K562 (cell line): ENCODE measurements around the gene MYO1F. TPM values are rescaled to one million over a fixed set of nuclear protein-coding genes. Genes with fewer than 3 reads are reported as not detected.

Experiments
- ATAC-seq: fragments of 200-7000 bp; cut with Tn5 transposase; 3 replicates; pipeline ENCODE4 v1.9.1; 2020; ENCODE audit warnings: moderate library complexity
- BruUV-seq: library from RNA; stranded (reverse); fragments of 400-500 nt; replicated peaks from 2 replicates; lab custom pipeline; 2021; lab: Mats Ljungman, UMichigan
- CTCF ChIA-PET: fragments of 300-600 bp; formaldehyde crosslinking; extraction: SDS; loops from one replicate; lab custom pipeline; 2021; ENCODE audit warnings: low intra/inter-chr PET ratio; lab: Yijun Ruan, JAX
- POLR2A ChIA-PET: fragments of 300-600, 350-650 bp; sonication (Branson Sonifier 250); formaldehyde crosslinking; extraction: SDS; loops from one replicate; lab custom pipeline; 2021; ENCODE audit warnings: antibody characterized with exemption, inconsistent platforms; lab: Yijun Ruan, JAX
- DNase-seq, 4 experiments: peaks; one replicate each; pipeline versions ENCODE4 v3.0.0 to v3.0.0-alpha.2; 2011 to 2018; ENCODE audit warnings: low spot score in 3 of 4, mixed read lengths in 3 of 4; ENCODE audit errors: extremely low read depth in 1 of 4
- FAIRE-seq: peaks from 2 replicates; lab custom pipeline; 2011; peaks lifted over from hg19 to GRCh38; lab: Jason Lieb, UNC
- H2AFZ ChIP-seq: 2 replicates; pipeline ENCODE4 v1.6.0; 2011; ENCODE audit warnings: low read depth, low read length, control low read depth, inconsistent platforms
- H3K27ac ChIP-seq: fragments of 200-600 bp; 3 replicates; pipeline ENCODE4 v1.8.0; 2011; ENCODE audit warnings: low read depth, mild to moderate bottlenecking, control low read depth, inconsistent platforms, low read length, moderate library complexity, mixed read lengths; ENCODE audit errors: extremely low read depth
- H3K27me3 ChIP-seq, 2 experiments: fragments of 300-600 bp in 1 of 2; 2 replicates in 1 of 2; 3 replicates in 1 of 2; pipeline versions ENCODE4 v1.6.0 to v1.8.0; 2011; ENCODE audit warnings: inconsistent platforms in 2 of 2, low read length in 2 of 2, mild to moderate bottlenecking in 1 of 2, mixed read lengths in 1 of 2, moderate library complexity in 1 of 2; ENCODE audit not compliant: control insufficient read depth in 2 of 2, insufficient read depth in 2 of 2
- H3K36me3 ChIP-seq: fragments of 300-600 bp; 3 replicates; pipeline ENCODE4 v1.8.0; 2011; ENCODE audit warnings: mild to moderate bottlenecking, low read length, inconsistent platforms; ENCODE audit not compliant: control insufficient read depth, insufficient read depth
- H3K4me1 ChIP-seq, 2 experiments: fragments of 200-600 bp in 1 of 2; replicated peaks in 1 of 2; 2 replicates in 1 of 2; 3 replicates in 1 of 2; pipeline versions ENCODE4 v1.5.1 to v1.8.0; 2011; ENCODE audit warnings: inconsistent platforms in 2 of 2, low read length in 2 of 2, mild to moderate bottlenecking in 1 of 2, mixed read lengths in 1 of 2, moderate library complexity in 1 of 2; ENCODE audit not compliant: control insufficient read depth in 2 of 2, insufficient read depth in 2 of 2
- H3K4me2 ChIP-seq: 2 replicates; pipeline ENCODE4 v1.6.1; 2011; ENCODE audit warnings: low read length, control low read depth, inconsistent platforms, mixed read lengths; ENCODE audit not compliant: insufficient read depth
- H3K4me3 ChIP-seq: fragments of 200-600 bp; sonication (generic), shearing (Covaris generic); 2 replicates; pipeline ENCODE4 v1.5.1; 2016; ENCODE audit warnings: control low read depth, inconsistent platforms
- H3K79me2 ChIP-seq: fragments of 200-600 bp; 3 replicates; pipeline ENCODE4 v1.8.0; 2011; ENCODE audit warnings: low read length, inconsistent platforms; ENCODE audit not compliant: control insufficient read depth, insufficient read depth
- H3K9ac ChIP-seq, 2 experiments: 2 replicates each; pipeline versions ENCODE4 v1.6.0 to v1.6.1; 2011; ENCODE audit warnings: low read depth in 2 of 2, low read length in 2 of 2, control low read depth in 1 of 2, inconsistent platforms in 1 of 2, mild to moderate bottlenecking in 1 of 2, mixed read lengths in 1 of 2; ENCODE audit not compliant: insufficient read depth in 1 of 2
- H3K9me1 ChIP-seq: one replicate; pipeline ENCODE4 v1.6.0; 2011; ENCODE audit warnings: inconsistent platforms, mild to moderate bottlenecking, low read length, moderate library complexity; ENCODE audit not compliant: control insufficient read depth, insufficient read depth
- H3K9me3 ChIP-seq: replicated peaks from 2 replicates; pipeline ENCODE4 v1.5.1; 2011; ENCODE audit warnings: low read depth, low read length, inconsistent platforms; ENCODE audit not compliant: control insufficient read depth, insufficient read depth
- H4K20me1 ChIP-seq: replicated peaks from 2 replicates; pipeline ENCODE4 v1.6.1; 2011; ENCODE audit warnings: low read length, inconsistent platforms, mixed read lengths; ENCODE audit not compliant: control insufficient read depth, insufficient read depth
- LARP7 ChIP-seq: fragments of 450-650 bp; IDR thresholded peaks from 2 replicates; pipeline ENCODE4 v1.6.1; 2016
- MCM7 ChIP-seq, 2 experiments: fragments of 450-650 bp; IDR thresholded peaks; 2 replicates each; pipeline ENCODE4 v1.6.1; 2016 to 2018
- POLR2H ChIP-seq: IDR thresholded peaks from 2 replicates; pipeline ENCODE4 v1.6.1; 2016; ENCODE audit warnings: missing genetic modification characterization, low read depth, mild to moderate bottlenecking, control low read depth, missing compliant biosample characterization, moderate library complexity
- RBM34 ChIP-seq: fragments of 200-400 bp; formaldehyde crosslinking; IDR thresholded peaks from 2 replicates; pipeline ENCODE4 v1.6.1; 2018; ENCODE audit warnings: low read length, borderline replicate concordance; ENCODE audit not compliant: insufficient read depth
- SMAD1 ChIP-seq: fragments of 150-350 bp; IDR thresholded peaks from 2 replicates; pipeline ENCODE4 v1.6.1; 2014; ENCODE audit warnings: low read length, low read depth; ENCODE audit not compliant: partially characterized antibody
- SMARCE1 ChIP-seq: fragments of 450-650 bp; IDR thresholded peaks from 2 replicates; pipeline ENCODE4 v1.7.1; 2016; ENCODE audit warnings: mild to moderate bottlenecking
- SRF ChIP-seq, 2 experiments: fragments of 250-450, 450-650 bp in 1 of 2; sonication (Bioruptor Pico) in 1 of 2; sonication (generic) in 1 of 2; formaldehyde crosslinking; IDR thresholded peaks; 2 replicates each; pipeline versions ENCODE4 v1.5.0 to v1.5.1; 2020 to 2022; ENCODE audit warnings: mild to moderate bottlenecking in 1 of 2, missing genetic modification reagents in 1 of 2
- TEAD4 ChIP-seq, 2 experiments: sonication (generic) in 1 of 2; formaldehyde crosslinking in 1 of 2; IDR thresholded peaks; 2 replicates each; pipeline versions ENCODE4 v1.6.1 to v1.8.0; 2012 to 2022; ENCODE audit warnings: borderline replicate concordance in 1 of 2, inconsistent platforms in 1 of 2, low read length in 1 of 2, mild to moderate bottlenecking in 1 of 2, missing genetic modification reagents in 1 of 2
- ZNF445 ChIP-seq: fragments of 250-450 bp; sonication (Bioruptor Pico); IDR thresholded peaks from 2 replicates; pipeline ENCODE4 v1.4.0; 2020; ENCODE audit warnings: low read depth, mild to moderate bottlenecking, moderate library complexity
- WGBS: fragments of 100-300 bp; shearing (Covaris generic); methylation state at CpG from one replicate; pipeline ENCODE4 v1.1.6; 2016; ENCODE audit warnings: low coverage, mixed read lengths; ENCODE audit not compliant: insufficient coverage; ENCODE audit errors: missing lambda C conversion rate; 5-methylcytosine and 5-hydroxymethylcytosine counted together
- in situ Hi-C: fragments of 300-500 bp; cut with MboI; formaldehyde crosslinking; loops from 4 replicates; pipeline ENCODE4 v1.15.0; 2018; ENCODE audit warnings: inconsistent platforms, mixed read lengths
- intact Hi-C: fragments of 100-400 bp; cut with micrococcal nuclease; formaldehyde crosslinking; loops from 2 replicates; pipeline ENCODE4 v1.14.2; 2022
- polyA plus RNA-seq, 8 experiments: library from polyadenylated mRNA; depleted of rRNA in 4 of 8; stranded (reverse) in 5 of 8; unstranded in 3 of 8; fragments of >200 nt; fragmentation: Nextera tagmentation in 2 of 8; fragmentation: Illumina TruSeq in 1 of 8; extraction: Ambion mirVana in 2 of 8; extraction: Trizol in 1 of 8; gene quantifications; 2 replicates each; pipeline versions ENCODE4 v1.2.1 to v1.2.3, GENCODE V29; 2011 to 2014; ENCODE audit warnings: inconsistent platforms in 1 of 8, missing spikeins in 1 of 8
- total RNA-seq, 7 experiments: library from RNA; depleted of rRNA in 6 of 7; stranded (reverse); fragments of >200 nt in 6 of 7; fragmentation: Illumina TruSeq in 2 of 7; extraction: Trizol in 2 of 7; gene quantifications; 2 replicates each; pipeline versions ENCODE4 v1.2.1 to v1.2.3, GENCODE V29; 2011 to 2021; ENCODE audit warnings: low replicate concordance in 1 of 7

MYO1F gene
- total and polyA plus RNA-seq, 9 of the 15 experiments (the other 6 are each of a cell fraction or from before 2014, with no cell fraction given): 0.78 to 9.4 (median 4.3) TPM

DNA sequence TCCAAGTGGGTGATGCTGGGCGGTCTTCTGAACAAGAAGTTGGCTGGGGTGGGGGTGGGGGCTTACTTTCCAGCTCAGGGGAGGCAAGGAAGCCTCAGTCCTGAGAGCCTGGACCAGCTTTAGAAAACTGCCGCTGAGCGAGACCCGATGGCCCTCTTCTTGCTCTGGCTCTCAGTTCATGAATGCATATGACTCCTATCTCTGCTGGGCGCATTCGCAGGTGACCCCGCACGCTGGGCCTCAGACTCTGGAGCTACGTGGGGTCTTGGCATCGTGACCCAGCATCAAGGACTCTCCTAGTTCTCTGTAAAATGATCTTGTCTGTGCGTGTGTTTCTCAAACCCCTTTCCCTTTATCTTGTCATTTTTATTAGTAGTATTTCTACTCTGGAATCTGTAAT is 94.5 kb downstream of the MYO1F start:
- H3K9me1 ChIP-seq: no peaks in the 10 kb centered on the region
- peaks cover 12% of the 10 kb centered on the region for H4K20me1 ChIP-seq
- 91% methylated on average over 11 of the region's 11 CpGs for WGBS
- intact Hi-C loops (no loop called here), in situ Hi-C loops (no loop called here)
- H3K4me2 ChIP-seq: no peak overlapping the region
- no peak overlapping the region for H3K27ac ChIP-seq
- no peak for TF ChIP-seq POLR2H (tag)
- no peak for TF ChIP-seq LARP7
- TF ChIP-seq SMARCE1: no peak
- TF ChIP-seq RBM34: no peak
- no peak for TF ChIP-seq SRF (CRISPR knock-in tag; IDR thresholded peaks at IDR 0.05)
- H2AFZ ChIP-seq: no peak overlapping the region
- H3K9me3 ChIP-seq: no peaks in the 10 kb centered on the region
- no peaks in the 10 kb centered on the region for H3K27me3 ChIP-seq
- FAIRE-seq (no peak), DNase-seq (no peak), ATAC-seq (no peak)
- no TSS peak for BruUV-seq
- H3K36me3 ChIP-seq: peaks cover 91% of the 10 kb centered on the region
- H3K79me2 ChIP-seq: peaks cover 40% of the 10 kb centered on the region
- POLR2A ChIA-PET: interaction anchor here (0.6 to 1.6 kb wide), 11 partner anchors 8 to 38 kb away, joined by 3 to 5 read pairs (median 3); partner anchors contain the start of gene HNRNPM
- 0 out of 4 replicates have a peak overlapping the region, but pooled peaks of 1 of the 2 experiments have one; percentile 36 for H3K9ac ChIP-seq
- H3K4me3 ChIP-seq: no peak overlapping the region
- peaks cover 0 to 12% of the 10 kb centered on the region in 2 experiments; a peak in 1 of 5 replicates for H3K4me1 ChIP-seq
- CTCF ChIA-PET: no interaction called here

DNA sequence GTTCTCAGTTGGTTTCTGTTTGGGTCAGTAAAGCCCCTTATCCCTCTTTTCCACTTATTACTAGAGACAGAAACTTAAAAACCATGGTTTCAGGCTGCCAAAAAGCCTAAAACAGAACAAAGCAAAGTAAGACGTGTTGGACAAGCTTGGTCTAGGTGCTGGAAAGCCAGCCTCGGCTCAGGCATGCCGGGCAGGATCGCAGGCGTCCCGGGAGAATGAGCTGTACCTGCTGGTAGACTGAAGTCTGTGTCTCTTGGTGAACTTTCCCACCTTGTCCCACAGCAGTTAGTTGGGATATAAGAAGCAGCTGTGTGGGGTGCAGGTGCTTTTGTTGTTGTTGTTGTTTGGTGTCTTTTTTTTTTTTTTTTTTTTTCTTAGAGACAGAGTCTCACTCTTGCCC is 95.6 kb downstream of the MYO1F start:
- H3K36me3 ChIP-seq: peaks cover 90% of the 10 kb centered on the region
- no peak overlapping the region; a peak in 1 of 4 replicates for H3K9ac ChIP-seq
- WGBS: 90% methylated on average over 6 of the region's 6 CpGs
- DNase-seq: no peak
- no peak for TF ChIP-seq ZNF445 (CRISPR knock-in tag)
- TF ChIP-seq MCM7 (IDR thresholded peaks at IDR 0.05): no peak
- TF ChIP-seq TEAD4 (IDR thresholded peaks at IDR 0.05; ENCODE audit: low read length): no peak
- TF ChIP-seq TEAD4 (CRISPR knock-in tag; IDR thresholded peaks at IDR 0.05; ENCODE audit: borderline replicate concordance): no peak
- no peak for TF ChIP-seq SMAD1
- H3K9me3 ChIP-seq: no peaks in the 10 kb centered on the region
- H3K27me3 ChIP-seq: no peaks in the 10 kb centered on the region
- no TSS peak for BruUV-seq
- H3K4me1 ChIP-seq: peaks cover 0 to 12% of the 10 kb centered on the region in 2 experiments; a peak in 1 of 5 replicates
- CTCF ChIA-PET: no interaction called here
- H2AFZ ChIP-seq: no peak overlapping the region
- H4K20me1 ChIP-seq: peaks cover 12% of the 10 kb centered on the region
- H3K27ac ChIP-seq: no peak overlapping the region
- H3K79me2 ChIP-seq: peaks cover 49% of the 10 kb centered on the region
- no peak overlapping the region for H3K4me3 ChIP-seq
- no peak overlapping the region for H3K4me2 ChIP-seq
- ATAC-seq: no peak
- in situ Hi-C loops: no loop called here
- FAIRE-seq: no peak
- intact Hi-C loops: no loop called here
- H3K9me1 ChIP-seq: no peaks in the 10 kb centered on the region
- POLR2A ChIA-PET: interaction anchor here (1.0 to 1.6 kb wide), 7 partner anchors 9 to 36 kb away, joined by 3 to 8 read pairs (median 4); partner anchors contain the start of gene HNRNPM
